GM18868 (cell line): ENCODE results near the gene ING1.
A peak's percentile ranks its signal among the peaks of the same experiment; 100 is the strongest.
"Not testable (repeated sequence)": the region's sequence is repeated elsewhere in the genome, so short reads cannot be mapped to it uniquely, and the experiment has no call there.

Source experiments
- ATAC-seq: cut with Tn5 transposase; IDR thresholded peaks from one replicate; pipeline ENCODE4 v1.9.1; 2021; ENCODE audit warnings: mild to moderate bottlenecking, moderate library complexity; ENCODE audit not compliant: unreplicated experiment

The ING1 gene

GRCh38 chr13:110714797-110715394, 1.4 kb downstream of the ING1 start:
- ATAC-seq = no peak

GRCh38 chr13:110715395-110716246, 2.1 kb downstream of the ING1 start:
- peak; percentile 62 for ATAC-seq

- no peak for ATAC-seq
Observed at GRCh38 chr13:110716247-110716515, 2.7 kb downstream of the ING1 start.

GRCh38 chr13:110719036-110719710, 5.7 kb downstream of the ING1 start:
- no peak for ATAC-seq

DNA sequence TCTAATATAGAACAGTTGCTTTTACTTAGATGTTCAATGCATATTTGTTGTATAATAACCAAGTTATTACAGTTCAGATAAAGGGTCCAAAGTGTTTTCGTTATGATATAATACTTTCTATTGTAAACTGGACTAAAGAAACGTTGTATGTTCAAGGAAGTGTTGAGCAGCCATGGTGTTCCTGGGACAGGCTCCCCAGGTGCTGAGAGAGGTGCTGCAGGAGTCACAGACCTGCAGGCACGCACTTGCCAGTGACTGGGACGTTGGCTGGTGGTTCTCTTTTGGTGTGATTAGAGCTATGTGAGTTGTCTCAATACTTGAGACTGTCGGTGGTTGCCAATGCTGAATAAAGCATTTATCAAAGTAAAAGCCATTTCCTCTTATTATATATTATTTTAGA, 9.5 kb downstream of the ING1 start:
- ATAC-seq = no peak

DNA sequence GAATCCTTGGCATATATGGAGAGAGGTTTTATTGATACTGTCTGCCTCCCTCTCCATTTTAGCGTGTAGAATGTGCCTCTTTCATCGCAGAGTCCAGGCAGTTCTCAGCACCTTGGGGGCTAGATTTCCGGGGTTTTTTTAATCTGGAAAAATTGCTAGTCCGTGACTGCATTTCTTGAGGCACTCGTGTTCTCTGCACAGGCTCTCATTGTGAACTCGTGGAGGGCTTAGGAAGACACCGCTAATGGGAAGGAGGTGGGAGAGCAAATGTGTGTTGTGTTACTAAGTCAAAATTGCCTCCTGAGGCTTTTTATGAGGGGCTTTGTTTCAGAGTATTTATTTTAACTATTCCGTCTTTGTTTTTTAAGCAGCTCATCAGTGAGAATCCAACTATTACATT, 10.1 kb downstream of the ING1 start:
- ATAC-seq = no peak

DNA sequence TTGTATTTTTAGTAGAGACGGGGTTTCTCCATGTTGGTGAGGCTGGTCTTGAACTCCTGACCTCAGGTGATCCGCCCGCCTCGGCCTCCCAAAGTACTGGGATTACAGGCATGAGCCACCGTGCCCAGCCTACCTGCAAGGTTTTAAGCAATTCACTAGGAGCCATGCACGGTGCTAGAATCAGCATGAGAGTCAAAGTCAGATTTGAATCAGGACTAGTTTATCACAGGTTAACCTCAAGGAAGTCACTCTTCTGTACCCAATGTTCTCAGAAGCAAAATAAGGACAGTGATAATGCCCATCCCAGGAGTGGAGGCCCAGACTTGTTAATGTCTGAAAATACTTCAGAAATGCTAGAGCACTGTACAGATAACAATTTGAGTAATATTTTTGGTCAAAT, 12.7 kb downstream of the ING1 start:
- ATAC-seq = not testable (repeated sequence)

GRCh38 chr13:110726726-110727125, 13.2 kb downstream of the ING1 start:
- ATAC-seq = no peak

DNA sequence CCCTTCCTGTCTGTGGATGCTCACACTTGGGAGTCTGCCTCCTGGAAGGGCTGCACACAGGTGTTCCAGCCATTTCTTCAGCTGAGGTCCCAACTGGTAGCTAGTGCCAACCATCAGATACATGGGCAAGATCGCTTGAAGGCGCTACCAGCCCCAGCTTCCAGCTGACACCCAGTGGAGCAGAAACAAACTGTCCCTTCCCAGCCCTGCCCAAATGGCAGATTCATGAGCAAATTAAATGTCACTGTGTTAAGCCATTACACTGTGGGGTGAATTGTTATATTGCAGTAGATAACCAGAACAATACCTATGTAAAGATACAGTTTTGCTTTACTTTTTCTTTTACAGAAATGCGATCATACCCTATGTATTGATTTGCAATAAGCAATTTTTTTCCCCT, 17.6 kb downstream of the ING1 start:
- no peak for ATAC-seq

- ATAC-seq = no peak
Observed at GRCh38 chr13:110734561-110734960, 21.1 kb downstream of the ING1 start.

- no peak for ATAC-seq
Observed at GRCh38 chr13:110737555-110737954, 24.1 kb downstream of the ING1 start.

DNA sequence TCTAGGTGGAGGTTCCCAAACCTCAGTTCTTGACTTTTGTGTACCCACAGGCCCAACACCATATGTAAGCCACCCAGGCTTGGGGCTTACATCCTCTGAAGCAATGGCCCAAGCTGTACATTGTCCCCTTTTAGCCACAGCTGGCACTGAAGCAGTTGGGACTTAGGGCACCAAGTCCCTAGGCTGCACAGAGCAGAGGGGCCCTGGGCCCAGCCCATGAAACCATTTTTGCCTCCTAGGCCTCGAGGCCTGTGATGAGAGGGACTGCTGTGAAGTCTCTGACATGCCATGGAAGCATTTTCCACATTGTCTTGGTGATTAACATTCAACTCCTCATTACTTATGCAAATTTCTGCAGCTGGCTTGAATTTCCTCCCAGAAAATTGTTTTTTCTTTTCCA, 30.2 kb downstream of the ING1 start:
- no peak for ATAC-seq

- ATAC-seq = no peak
Observed at GRCh38 chr13:110746438-110746837, 32.9 kb downstream of the ING1 start.

- ATAC-seq = no peak
Observed at GRCh38 chr13:110748271-110748670, 34.8 kb downstream of the ING1 start.

- no peak for ATAC-seq
Observed at GRCh38 chr13:110756219-110756631, 42.7 kb downstream of the ING1 start.

DNA sequence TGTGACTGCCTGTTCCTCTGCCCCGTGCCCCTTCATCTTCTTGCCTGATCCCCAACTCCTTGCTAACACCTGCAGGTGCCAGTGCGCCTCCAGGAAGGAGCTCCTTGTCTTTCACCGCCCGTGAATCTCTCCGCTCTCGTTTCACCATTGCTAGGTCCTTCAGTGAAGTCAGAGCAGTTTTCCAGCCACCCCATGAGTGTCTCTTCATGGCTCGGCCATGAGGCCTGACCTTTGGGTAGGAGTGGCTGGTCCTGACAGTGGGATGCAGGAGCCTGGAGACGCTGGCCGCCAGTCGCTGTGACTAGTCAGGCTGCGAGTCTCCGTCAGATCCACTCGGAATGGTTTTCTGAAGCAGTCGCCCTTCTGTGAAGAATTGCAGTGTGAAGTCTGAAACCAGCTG, 43.8 kb downstream of the ING1 start:
- no peak for ATAC-seq

GRCh38 chr13:110758195-110758805, 44.8 kb downstream of the ING1 start:
- no peak for ATAC-seq

- ATAC-seq = no peak
Observed at GRCh38 chr13:110759710-110760109, 46.2 kb downstream of the ING1 start.

- no peak for ATAC-seq
Observed at GRCh38 chr13:110760611-110761010, 47.1 kb downstream of the ING1 start.

DNA sequence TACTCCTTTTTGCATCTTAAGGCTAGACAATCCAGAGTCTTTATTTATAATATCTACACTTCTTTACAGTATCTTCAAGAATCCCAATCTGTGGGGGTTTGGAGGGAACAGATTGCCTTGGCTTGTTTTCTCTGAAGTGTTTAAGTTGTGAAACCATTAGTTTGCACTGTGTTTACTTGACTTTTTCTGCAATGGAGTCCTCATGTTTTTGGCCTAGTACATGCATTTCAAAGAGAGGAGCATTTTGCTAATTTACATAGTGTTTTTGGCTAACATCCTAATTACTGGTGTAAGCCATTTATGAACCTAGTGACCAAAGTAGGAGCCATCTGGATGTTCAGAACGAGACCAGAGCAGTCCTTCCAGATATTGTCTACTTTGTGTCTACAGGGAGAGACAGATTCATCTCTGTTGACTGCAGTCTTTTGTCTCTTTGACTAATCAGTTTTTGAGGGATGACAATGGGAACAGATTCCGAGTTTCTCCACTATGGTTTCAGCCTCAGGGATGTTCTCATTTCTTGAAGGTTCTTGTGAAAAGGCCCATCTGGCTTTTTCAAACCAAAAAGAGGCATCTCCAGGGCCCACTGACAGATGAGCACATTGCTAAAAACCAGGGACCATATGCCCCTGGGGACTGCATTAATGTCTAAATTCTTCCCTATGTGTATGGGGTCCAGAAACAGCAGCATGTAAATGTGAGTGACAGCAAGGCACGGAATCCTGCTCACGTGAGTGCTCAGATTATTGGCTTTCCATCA, 53.4 kb downstream of the ING1 start:
- no peak for ATAC-seq

DNA sequence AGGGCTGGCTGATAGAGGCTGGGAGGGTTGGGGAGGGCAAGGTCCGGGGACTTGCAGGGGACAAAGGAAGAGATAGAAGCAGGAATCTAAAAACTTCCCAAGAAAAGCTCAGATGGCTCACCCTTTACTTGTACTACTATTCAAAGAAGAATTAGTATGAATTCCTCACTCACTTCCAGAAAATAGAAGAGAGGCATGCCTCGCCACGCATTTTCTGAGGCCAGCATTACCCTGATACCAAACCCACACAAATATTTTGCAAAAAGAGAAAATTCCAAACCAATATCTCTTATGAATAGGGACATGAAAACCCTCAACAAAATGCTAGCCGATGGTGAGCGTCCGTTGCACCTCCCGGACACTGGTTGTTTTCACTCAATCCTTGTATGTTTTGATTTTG, 54.0 kb downstream of the ING1 start:
- no peak for ATAC-seq
